HEK293 (cell line): ENCODE measurements around the gene PDCL3.

ENCODE experiments used
- CTCF ChIP-seq: fragments of 450-650 bp; formaldehyde crosslinking; IDR thresholded peaks from 2 replicates; pipeline ENCODE4 v1.5.1; 2016; ENCODE audit warnings: missing biosample characterization, missing genetic modification characterization
- FEZF1 ChIP-seq: fragments of 450-650 bp; formaldehyde crosslinking; IDR thresholded peaks from 2 replicates; pipeline ENCODE4 v1.5.1; 2016; ENCODE audit warnings: missing biosample characterization, missing genetic modification characterization
- KLF1 ChIP-seq: fragments of 450-650 bp; formaldehyde crosslinking; IDR thresholded peaks from 2 replicates; pipeline ENCODE4 v1.5.1; 2016; ENCODE audit warnings: missing biosample characterization, missing genetic modification characterization
- SETDB1 ChIP-seq: IDR thresholded peaks from one replicate; pipeline ENCODE4 v1.6.1; 2017; ENCODE audit warnings: mild to moderate bottlenecking, low read length, moderate library complexity, mixed read lengths; ENCODE audit not compliant: insufficient read length
- ZBTB26 ChIP-seq: fragments of 450-650 bp; formaldehyde crosslinking; optimal IDR thresholded peaks from 2 replicates; pipeline ENCODE3; 2016; ENCODE audit warnings: missing biosample characterization, mild to moderate bottlenecking, missing genetic modification characterization
- ZNF184 ChIP-seq: fragments of 450-650 bp; IDR thresholded peaks from 2 replicates; pipeline ENCODE4 v1.5.1; 2018; ENCODE audit warnings: missing biosample characterization, mild to moderate bottlenecking, missing genetic modification characterization
- ZNF274 ChIP-seq, 2 experiments: fragments of 200-500 bp in 1 of 2; fragments of 450-650 bp in 1 of 2; sonication (Bioruptor generic) in 1 of 2; formaldehyde crosslinking in 1 of 2; IDR thresholded peaks; 2 replicates each; pipeline versions ENCODE4 v1.5.1 to v1.6.1; 2014 to 2016; ENCODE audit warnings: borderline replicate concordance in 1 of 2, inconsistent platforms in 1 of 2, low read length in 1 of 2, missing biosample characterization in 1 of 2, missing genetic modification characterization in 1 of 2
- ZNF335 ChIP-seq: fragments of 450-650 bp; formaldehyde crosslinking; conservative IDR thresholded peaks from 2 replicates; pipeline ENCODE4 v1.5.1; 2016; ENCODE audit warnings: missing biosample characterization, missing genetic modification characterization
- ZNF354C ChIP-seq: fragments of 450-650 bp; formaldehyde crosslinking; IDR thresholded peaks from 2 replicates; pipeline ENCODE4 v1.5.1; 2016; ENCODE audit warnings: missing biosample characterization, missing genetic modification characterization, low read depth, borderline replicate concordance
- ZNF549 ChIP-seq: fragments of 450-650 bp; IDR thresholded peaks from 2 replicates; pipeline ENCODE4 v1.5.1; 2018; ENCODE audit warnings: missing biosample characterization, missing genetic modification characterization, mild to moderate bottlenecking, inconsistent platforms, moderate library complexity
- ZNF560 ChIP-seq: fragments of 450-650 bp; formaldehyde crosslinking; IDR thresholded peaks from 2 replicates; pipeline ENCODE4 v1.5.1; 2017; ENCODE audit warnings: missing biosample characterization, missing genetic modification characterization, borderline replicate concordance
- ZNF585B ChIP-seq: fragments of 450-650 bp; formaldehyde crosslinking; IDR thresholded peaks from 2 replicates; pipeline ENCODE4 v1.5.1; 2016; ENCODE audit warnings: missing biosample characterization, missing genetic modification characterization

GRCh38 chr2:100539221-100539620 is 23.6 kb upstream of the PDCL3 start:
- TF ChIP-seq CTCF (tag by site-specific recombination) (no peak), ZNF354C (tag by site-specific recombination) (no peak), ZBTB26 (tag by site-specific recombination) (no peak), FEZF1 (tag by site-specific recombination) (no peak), ZNF585B (tag by site-specific recombination) (no peak), ZNF274 (IDR thresholded peaks at IDR 0.05; ENCODE audit: low read length) (no peak), ZNF274 (tag by site-specific recombination; IDR thresholded peaks at IDR 0.05; ENCODE audit: borderline replicate concordance) (no peak), SETDB1 (no peak), KLF1 (tag by site-specific recombination) (no peak), ZNF335 (tag by site-specific recombination) (no peak), ZNF184 (no peak), ZNF549 (no peak), ZNF560 (tag by site-specific recombination) (no peak)
